HCT116 (cell line): ENCODE measurements around the gene RNF10. TPM values are rescaled to one million over a fixed set of nuclear protein-coding genes. Genes with fewer than 3 reads are reported as not detected.

Experiments used
- ATAC-seq: fragments of 200-7000 bp; cut with Tn5 transposase; 2 replicates; pipeline ENCODE4 v1.9.1; 2020; ENCODE audit warnings: mild to moderate bottlenecking, moderate library complexity
- BruUV-seq: library from RNA; stranded (reverse); fragments of 400-500 nt; replicated peaks from 2 replicates; lab custom pipeline; 2021; lab: Mats Ljungman, UMichigan
- CTCF ChIA-PET: fragments of 300-600 bp; sonication (Branson Sonifier 250); formaldehyde crosslinking; loops from one replicate; lab custom pipeline; 2021; ENCODE audit warnings: antibody characterized with exemption; lab: Charles Lee
- POLR2A ChIA-PET: fragments of 300-600, 350-600 bp; sonication (Branson Sonifier 250); formaldehyde crosslinking; loops from one replicate; lab custom pipeline; 2021; ENCODE audit warnings: antibody characterized with exemption; lab: Charles Lee
- RAD21 ChIA-PET, 2 experiments: fragments of 300-600 bp; sonication (Branson Sonifier 250); formaldehyde crosslinking; loops; one replicate each; lab custom pipeline; 2023; ENCODE audit warnings: low total read pairs in 2 of 2; ENCODE audit not compliant: uncharacterized antibody in 2 of 2, unreplicated experiment in 2 of 2, low non-redundant PET in 1 of 2; lab: Charles Lee
- DNase-seq: peaks from one replicate; pipeline ENCODE4 v3.0.0-alpha.2; 2010; ENCODE audit warnings: low read depth, low spot score
- H2AFZ ChIP-seq: fragments of 200-600 bp; shearing (Covaris generic), sonication (generic); 2 replicates; pipeline ENCODE4 v1.6.1; 2017; ENCODE audit warnings: low read depth, mixed run types, mixed read lengths, antibody characterized with exemption, low read length; ENCODE audit not compliant: poor library complexity, severe bottlenecking
- H3K27ac ChIP-seq: 2 replicates; pipeline ENCODE4 v1.5.1; 2012; ENCODE audit warnings: low read depth, low read length
- H3K27me3 ChIP-seq: fragments of 200-600 bp; sonication (generic); 2 replicates; pipeline ENCODE4 v1.6.1; 2016; ENCODE audit warnings: mixed run types, low read length, mixed read lengths; ENCODE audit not compliant: insufficient read depth
- H3K36me3 ChIP-seq, 2 experiments: fragments of 200-500 bp in 1 of 2; fragments of 200-600 bp in 1 of 2; sonication (Bioruptor generic) in 1 of 2; sonication (generic) in 1 of 2; 2 replicates each; pipeline versions ENCODE4 v1.5.1 to v1.6.1; 2014 to 2016; ENCODE audit warnings: low read length in 2 of 2, inconsistent platforms in 1 of 2, mixed read lengths in 1 of 2, mixed run types in 1 of 2; ENCODE audit not compliant: insufficient read depth in 2 of 2, control insufficient read depth in 1 of 2
- H3K4me1 ChIP-seq, 2 experiments: fragments of 200-600 bp in 1 of 2; sonication (generic) in 1 of 2; 2 replicates each; pipeline versions ENCODE4 v1.5.1 to v1.6.1; 2012 to 2017; ENCODE audit warnings: low read length in 2 of 2, inconsistent platforms in 1 of 2, mild to moderate bottlenecking in 1 of 2, mixed read lengths in 1 of 2, mixed run types in 1 of 2, moderate library complexity in 1 of 2; ENCODE audit not compliant: insufficient read depth in 2 of 2, control insufficient read depth in 1 of 2
- H3K4me2 ChIP-seq: fragments of 200-600 bp; sonication (generic); 2 replicates; pipeline ENCODE4 v1.6.1; 2017; ENCODE audit warnings: mixed run types, low read length, mixed read lengths
- H3K4me3 ChIP-seq, 2 experiments: fragments of 200-600 bp in 1 of 2; sonication (generic) in 1 of 2; replicated peaks in 1 of 2; 2 replicates each; pipeline ENCODE4 v1.5.1; 2011 to 2016; ENCODE audit warnings: low read length in 2 of 2, control low read depth in 1 of 2, low read depth in 1 of 2, mild to moderate bottlenecking in 1 of 2, mixed read lengths in 1 of 2, mixed run types in 1 of 2
- H3K79me2 ChIP-seq: fragments of 200-600 bp; sonication (generic); 2 replicates; pipeline ENCODE4 v1.6.1; 2017; ENCODE audit warnings: mild to moderate bottlenecking, mixed run types, low read length, moderate library complexity, mixed read lengths; ENCODE audit not compliant: insufficient read depth
- H3K9ac ChIP-seq: fragments of 200-600 bp; sonication (generic); 2 replicates; pipeline ENCODE4 v1.6.1; 2016; ENCODE audit warnings: low read length, mixed read lengths
- H3K9me2 ChIP-seq: fragments of 200-600 bp; sonication (generic), shearing (Covaris generic); 2 replicates; pipeline ENCODE4 v1.6.1; 2017; ENCODE audit warnings: mixed run types, mild to moderate bottlenecking, moderate library complexity; ENCODE audit not compliant: insufficient read depth
- H3K9me3 ChIP-seq, 2 experiments: fragments of 200-500 bp in 1 of 2; fragments of 200-600 bp in 1 of 2; sonication (Bioruptor generic) in 1 of 2; sonication (generic) in 1 of 2; 2 replicates each; pipeline ENCODE4 v1.6.1; 2014 to 2017; ENCODE audit warnings: low read length in 2 of 2, mixed read lengths in 2 of 2, inconsistent platforms in 1 of 2, low read depth in 1 of 2, mild to moderate bottlenecking in 1 of 2, mixed run types in 1 of 2, moderate library complexity in 1 of 2; ENCODE audit not compliant: control insufficient read depth in 1 of 2, insufficient read depth in 1 of 2
- H4K20me1 ChIP-seq: fragments of 200-600 bp; sonication (generic), shearing (Covaris generic); 2 replicates; pipeline ENCODE4 v1.6.1; 2017; ENCODE audit warnings: mixed run types, mild to moderate bottlenecking, moderate library complexity; ENCODE audit not compliant: insufficient read depth
- FOSL1 ChIP-seq: IDR thresholded peaks from 2 replicates; pipeline ENCODE4 v1.6.1; 2012; ENCODE audit warnings: low read depth
- JUND ChIP-seq: IDR thresholded peaks from 2 replicates; pipeline ENCODE4 v1.6.1; 2012
- SIN3A ChIP-seq: IDR thresholded peaks from 2 replicates; pipeline ENCODE4 v1.6.1; 2012; ENCODE audit warnings: low read depth
- SP1 ChIP-seq: IDR thresholded peaks from 2 replicates; pipeline ENCODE4 v1.6.1; 2012; ENCODE audit warnings: low read depth
- SRF ChIP-seq: IDR thresholded peaks from 2 replicates; pipeline ENCODE4 v1.6.1; 2012; ENCODE audit warnings: low read depth
- TCF7L2 ChIP-seq: IDR thresholded peaks from 2 replicates; pipeline ENCODE4 v1.7.0; 2011; ENCODE audit warnings: borderline replicate concordance, inconsistent platforms; ENCODE audit not compliant: insufficient read depth, insufficient read length; ENCODE audit errors: extremely low read depth
- ZNF274 ChIP-seq: fragments of 200-500 bp; sonication (Bioruptor generic); IDR thresholded peaks from 2 replicates; pipeline ENCODE4 v1.6.1; 2014; ENCODE audit warnings: mild to moderate bottlenecking, low read depth, low read length, inconsistent platforms
- intact Hi-C: fragments of 100-400 bp; cut with micrococcal nuclease; formaldehyde crosslinking; loops from 2 replicates; pipeline ENCODE4 v1.10.0; 2022
- total RNA-seq: library from RNA; stranded (reverse); gene quantifications from one replicate; pipeline ENCODE4 v1.2.1, GENCODE V29; 2021; ENCODE audit not compliant: unreplicated experiment
- TF ChIP-seq, protein P1 (sequence below): IDR thresholded peaks from 2 replicates; pipeline ENCODE4 v1.6.1; 2012; ENCODE audit warnings: low read depth
- TF ChIP-seq, protein P2 (sequence below): IDR thresholded peaks from 2 replicates; pipeline ENCODE4 v1.6.1; 2012
- TF ChIP-seq, protein P3 (sequence below): IDR thresholded peaks from 2 replicates; pipeline ENCODE4 v1.6.1; 2012
- TF ChIP-seq, protein P4 (sequence below), 3 experiments: fragments of 200-600 bp in 1 of 3; sonication (generic) in 1 of 3; IDR thresholded peaks in 2 of 3; conservative IDR thresholded peaks in 1 of 3; 2 replicates each; pipeline ENCODE4 v1.5.1; 2012 to 2017; ENCODE audit warnings: low read depth in 2 of 3, low read length in 2 of 3, antibody characterized with exemption in 1 of 3, borderline replicate concordance in 1 of 3, control low read depth in 1 of 3, mild to moderate bottlenecking in 1 of 3, mixed read lengths in 1 of 3, mixed run types in 1 of 3, moderate library complexity in 1 of 3; ENCODE audit not compliant: insufficient read depth in 1 of 3

Gene RNF10
- total RNA-seq, 1 experiment from 2014 or later, result 141 TPM

DNA sequence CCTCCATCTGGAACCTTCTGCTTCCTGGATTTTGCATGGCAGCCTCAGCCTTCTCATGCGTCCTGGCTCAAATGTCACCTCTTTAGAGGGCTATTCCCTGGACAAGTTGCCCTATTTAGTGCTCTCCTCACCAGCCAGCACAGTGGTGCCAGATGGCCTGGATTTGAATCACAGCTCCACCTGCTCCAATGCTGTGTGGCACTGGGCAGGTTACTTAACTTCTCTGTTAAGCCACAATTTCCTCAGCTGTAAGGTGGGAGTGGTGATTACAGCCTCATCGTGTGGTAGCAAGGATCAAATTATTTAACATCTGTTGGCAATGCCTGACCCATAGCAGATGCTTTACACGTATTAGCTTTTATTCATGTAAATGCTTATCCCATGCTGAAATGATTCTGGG lies 63.7 kb downstream of the RNF10 start (continued):
- TF ChIP-seq, protein P1, sequence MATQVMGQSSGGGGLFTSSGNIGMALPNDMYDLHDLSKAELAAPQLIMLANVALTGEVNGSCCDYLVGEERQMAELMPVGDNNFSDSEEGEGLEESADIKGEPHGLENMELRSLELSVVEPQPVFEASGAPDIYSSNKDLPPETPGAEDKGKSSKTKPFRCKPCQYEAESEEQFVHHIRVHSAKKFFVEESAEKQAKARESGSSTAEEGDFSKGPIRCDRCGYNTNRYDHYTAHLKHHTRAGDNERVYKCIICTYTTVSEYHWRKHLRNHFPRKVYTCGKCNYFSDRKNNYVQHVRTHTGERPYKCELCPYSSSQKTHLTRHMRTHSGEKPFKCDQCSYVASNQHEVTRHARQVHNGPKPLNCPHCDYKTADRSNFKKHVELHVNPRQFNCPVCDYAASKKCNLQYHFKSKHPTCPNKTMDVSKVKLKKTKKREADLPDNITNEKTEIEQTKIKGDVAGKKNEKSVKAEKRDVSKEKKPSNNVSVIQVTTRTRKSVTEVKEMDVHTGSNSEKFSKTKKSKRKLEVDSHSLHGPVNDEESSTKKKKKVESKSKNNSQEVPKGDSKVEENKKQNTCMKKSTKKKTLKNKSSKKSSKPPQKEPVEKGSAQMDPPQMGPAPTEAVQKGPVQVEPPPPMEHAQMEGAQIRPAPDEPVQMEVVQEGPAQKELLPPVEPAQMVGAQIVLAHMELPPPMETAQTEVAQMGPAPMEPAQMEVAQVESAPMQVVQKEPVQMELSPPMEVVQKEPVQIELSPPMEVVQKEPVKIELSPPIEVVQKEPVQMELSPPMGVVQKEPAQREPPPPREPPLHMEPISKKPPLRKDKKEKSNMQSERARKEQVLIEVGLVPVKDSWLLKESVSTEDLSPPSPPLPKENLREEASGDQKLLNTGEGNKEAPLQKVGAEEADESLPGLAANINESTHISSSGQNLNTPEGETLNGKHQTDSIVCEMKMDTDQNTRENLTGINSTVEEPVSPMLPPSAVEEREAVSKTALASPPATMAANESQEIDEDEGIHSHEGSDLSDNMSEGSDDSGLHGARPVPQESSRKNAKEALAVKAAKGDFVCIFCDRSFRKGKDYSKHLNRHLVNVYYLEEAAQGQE, result no peak
- no peak for TF ChIP-seq FOSL1
- no peak for TF ChIP-seq SP1
- TF ChIP-seq, protein P2, sequence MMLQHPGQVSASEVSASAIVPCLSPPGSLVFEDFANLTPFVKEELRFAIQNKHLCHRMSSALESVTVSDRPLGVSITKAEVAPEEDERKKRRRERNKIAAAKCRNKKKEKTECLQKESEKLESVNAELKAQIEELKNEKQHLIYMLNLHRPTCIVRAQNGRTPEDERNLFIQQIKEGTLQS, result no peak
- TF ChIP-seq SRF, result no peak
- TF ChIP-seq SIN3A, result no peak
- TF ChIP-seq TCF7L2, result no peak

DNA sequence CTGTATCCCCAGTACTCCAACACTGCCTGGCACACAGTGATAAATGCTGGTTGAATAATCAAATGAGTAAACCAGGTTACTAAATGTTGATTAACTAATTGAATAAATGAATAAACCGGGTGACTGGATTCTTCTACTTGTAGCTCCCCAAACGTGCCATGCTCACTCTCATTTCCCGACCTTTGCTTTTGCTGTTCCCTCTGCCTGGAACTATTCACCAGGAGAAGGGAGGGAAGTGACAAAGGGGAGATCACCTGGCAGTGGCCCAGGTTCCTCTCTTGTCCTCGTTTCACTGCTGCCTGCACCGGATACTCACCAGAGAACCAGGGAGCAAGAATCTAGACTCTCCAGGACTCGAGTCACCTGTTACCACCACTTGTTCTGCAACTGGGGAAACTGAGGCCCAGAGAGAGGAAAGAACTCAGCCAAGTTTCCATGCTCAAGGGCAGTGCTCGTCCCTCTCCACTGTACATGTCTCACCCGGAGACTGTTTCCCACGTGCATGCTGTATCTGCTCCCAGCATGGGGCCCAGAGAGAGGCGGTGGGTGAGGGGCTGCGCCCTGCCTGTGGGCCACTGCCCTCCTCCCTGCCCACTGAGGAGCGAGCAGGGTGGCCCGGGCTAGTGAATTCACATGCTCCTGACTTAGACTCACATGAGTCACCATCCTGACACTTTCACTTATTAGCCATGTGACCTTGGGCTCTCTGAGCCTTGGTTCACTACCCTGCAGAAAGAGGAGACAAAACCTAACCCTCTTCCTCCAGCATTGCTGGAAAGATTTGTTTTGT lies 64.7 kb downstream of the RNF10 start:
- H3K27ac ChIP-seq, result no peak overlapping the region
- H3K4me3 ChIP-seq, result no peak overlapping the region
- H2AFZ ChIP-seq, result no peak overlapping the region
- H3K36me3 ChIP-seq, result no peaks in the 10 kb centered on the region
- H3K27me3 ChIP-seq, result no peaks in the 10 kb centered on the region
- H3K4me2 ChIP-seq, result peak overlapping the region; percentile 53
- H3K79me2 ChIP-seq, result no peaks in the 10 kb centered on the region
- H4K20me1 ChIP-seq, result no peaks in the 10 kb centered on the region
- H3K4me1 ChIP-seq, result peaks cover 5 to 10% of the 10 kb centered on the region in 2 experiments
- POLR2A ChIA-PET, result no interaction called here
- no TSS peak for BruUV-seq
- ATAC-seq (peak; percentile 79), DNase-seq (no peak)
- TF ChIP-seq, protein P3, sequence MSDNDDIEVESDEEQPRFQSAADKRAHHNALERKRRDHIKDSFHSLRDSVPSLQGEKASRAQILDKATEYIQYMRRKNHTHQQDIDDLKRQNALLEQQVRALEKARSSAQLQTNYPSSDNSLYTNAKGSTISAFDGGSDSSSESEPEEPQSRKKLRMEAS, result peak; percentile 70
- TF ChIP-seq JUND (no peak), ZNF274 (no peak)
- TF ChIP-seq, protein P1, result no peak
- TF ChIP-seq, protein P4, sequence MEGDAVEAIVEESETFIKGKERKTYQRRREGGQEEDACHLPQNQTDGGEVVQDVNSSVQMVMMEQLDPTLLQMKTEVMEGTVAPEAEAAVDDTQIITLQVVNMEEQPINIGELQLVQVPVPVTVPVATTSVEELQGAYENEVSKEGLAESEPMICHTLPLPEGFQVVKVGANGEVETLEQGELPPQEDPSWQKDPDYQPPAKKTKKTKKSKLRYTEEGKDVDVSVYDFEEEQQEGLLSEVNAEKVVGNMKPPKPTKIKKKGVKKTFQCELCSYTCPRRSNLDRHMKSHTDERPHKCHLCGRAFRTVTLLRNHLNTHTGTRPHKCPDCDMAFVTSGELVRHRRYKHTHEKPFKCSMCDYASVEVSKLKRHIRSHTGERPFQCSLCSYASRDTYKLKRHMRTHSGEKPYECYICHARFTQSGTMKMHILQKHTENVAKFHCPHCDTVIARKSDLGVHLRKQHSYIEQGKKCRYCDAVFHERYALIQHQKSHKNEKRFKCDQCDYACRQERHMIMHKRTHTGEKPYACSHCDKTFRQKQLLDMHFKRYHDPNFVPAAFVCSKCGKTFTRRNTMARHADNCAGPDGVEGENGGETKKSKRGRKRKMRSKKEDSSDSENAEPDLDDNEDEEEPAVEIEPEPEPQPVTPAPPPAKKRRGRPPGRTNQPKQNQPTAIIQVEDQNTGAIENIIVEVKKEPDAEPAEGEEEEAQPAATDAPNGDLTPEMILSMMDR (IDR thresholded peaks at IDR 0.05 in 2 of 3, conservative IDR thresholded peaks at IDR 0.05 in 1 of 3; ENCODE audit: borderline replicate concordance in 1 of 3, insufficient read depth in 1 of 3, low read depth in 2 of 3, low read length in 2 of 3), result no peak
- CTCF ChIA-PET, result no interaction called here
- intact Hi-C loops, result no loop called here
- H3K9me2 ChIP-seq, result no peaks in the 10 kb centered on the region
- RAD21 ChIA-PET, result no interaction called here
- no peaks in the 10 kb centered on the region for H3K9me3 ChIP-seq
- H3K9ac ChIP-seq, result 0 out of 2 replicates have a peak overlapping the region, but pooled peaks have one; percentile 14
